Tongue (tissue), 2 donors: ENCODE data around the gene STXBP4. TPM values are rescaled to one million over a fixed set of nuclear protein-coding genes. Genes with fewer than 3 reads are reported as not detected.

Source experiments
- DNase-seq: peaks from one replicate; pipeline ENCODE4 v3.0.0-alpha.2; 2015
- total RNA-seq: library from RNA; depleted of rRNA; stranded (reverse); fragments of >200 nt; gene quantifications from one replicate; pipeline ENCODE4 v1.2.3, GENCODE V29; 2014

The STXBP4 gene, protein sequence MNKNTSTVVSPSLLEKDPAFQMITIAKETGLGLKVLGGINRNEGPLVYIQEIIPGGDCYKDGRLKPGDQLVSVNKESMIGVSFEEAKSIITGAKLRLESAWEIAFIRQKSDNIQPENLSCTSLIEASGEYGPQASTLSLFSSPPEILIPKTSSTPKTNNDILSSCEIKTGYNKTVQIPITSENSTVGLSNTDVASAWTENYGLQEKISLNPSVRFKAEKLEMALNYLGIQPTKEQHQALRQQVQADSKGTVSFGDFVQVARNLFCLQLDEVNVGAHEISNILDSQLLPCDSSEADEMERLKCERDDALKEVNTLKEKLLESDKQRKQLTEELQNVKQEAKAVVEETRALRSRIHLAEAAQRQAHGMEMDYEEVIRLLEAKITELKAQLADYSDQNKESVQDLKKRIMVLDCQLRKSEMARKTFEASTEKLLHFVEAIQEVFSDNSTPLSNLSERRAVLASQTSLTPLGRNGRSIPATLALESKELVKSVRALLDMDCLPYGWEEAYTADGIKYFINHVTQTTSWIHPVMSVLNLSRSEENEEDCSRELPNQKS
- 28.4 TPM for total RNA-seq

DNA sequence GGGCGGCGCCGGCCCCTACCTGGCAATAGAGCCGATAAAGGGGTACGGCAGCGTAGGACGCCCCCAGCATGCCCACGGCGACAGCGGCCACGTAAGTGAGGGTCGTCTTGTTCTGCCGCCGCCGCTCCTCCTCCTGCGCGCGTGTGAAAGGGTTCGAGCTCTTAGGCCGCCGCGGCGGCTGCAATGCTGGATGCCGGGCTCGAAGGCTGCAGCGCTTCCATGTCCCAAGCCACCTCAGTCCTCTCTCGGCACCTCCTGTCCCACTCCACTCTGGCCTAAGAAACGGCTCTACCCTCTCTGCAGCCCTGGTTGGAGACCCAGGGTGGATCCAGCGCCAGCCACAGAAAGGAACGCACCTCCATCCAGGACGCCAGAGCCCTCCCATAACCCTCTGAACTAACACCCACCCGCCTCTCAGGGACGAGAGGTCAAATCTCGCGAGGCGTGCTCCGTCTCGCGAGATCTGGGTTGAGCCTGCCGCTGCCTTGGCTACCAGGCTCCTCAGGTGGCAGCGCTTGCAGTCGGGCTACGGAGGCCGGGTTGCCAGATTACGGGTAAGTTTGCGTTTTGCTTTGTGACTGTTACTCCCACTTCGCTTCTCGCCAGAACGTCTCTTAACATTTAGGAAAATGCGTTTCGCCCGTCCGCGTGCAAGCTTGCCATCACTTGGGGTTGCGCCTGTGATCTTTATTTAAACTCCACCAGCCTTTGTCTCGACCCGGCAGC is at the start of gene STXBP4, which contains the start of gene COX11:
Gene STXBP4 (plus strand): TSS at position 504 of the 726 bp plus-strand sequence. CDS start 17,455 bp downstream, outside the sequence.
Gene COX11 (minus strand): TSS at position 393 of the 726 bp plus-strand sequence. CDS start 8 bp downstream, at position 385.
- DNase-seq = peak; percentile 98

DNA sequence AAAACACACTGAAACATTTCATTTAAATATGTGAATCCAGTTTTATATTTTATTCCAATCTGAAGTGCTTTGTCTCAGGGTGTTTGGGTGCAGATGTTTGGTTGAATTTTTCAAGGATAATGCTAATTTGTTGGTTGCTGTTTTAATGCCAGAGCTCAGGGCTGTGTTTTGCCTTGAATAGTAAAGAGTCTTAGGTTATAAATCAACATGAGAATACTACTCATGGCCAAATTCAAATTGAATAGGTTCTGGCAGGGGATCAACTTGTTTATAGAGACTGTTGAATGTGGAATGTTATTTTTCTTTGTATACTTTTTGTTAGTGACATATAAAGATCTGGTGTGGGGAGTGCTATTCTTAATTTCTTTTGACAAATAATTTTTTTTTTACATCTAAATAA is 49.1 kb upstream of the STXBP4 start:
- no peak for DNase-seq

DNA sequence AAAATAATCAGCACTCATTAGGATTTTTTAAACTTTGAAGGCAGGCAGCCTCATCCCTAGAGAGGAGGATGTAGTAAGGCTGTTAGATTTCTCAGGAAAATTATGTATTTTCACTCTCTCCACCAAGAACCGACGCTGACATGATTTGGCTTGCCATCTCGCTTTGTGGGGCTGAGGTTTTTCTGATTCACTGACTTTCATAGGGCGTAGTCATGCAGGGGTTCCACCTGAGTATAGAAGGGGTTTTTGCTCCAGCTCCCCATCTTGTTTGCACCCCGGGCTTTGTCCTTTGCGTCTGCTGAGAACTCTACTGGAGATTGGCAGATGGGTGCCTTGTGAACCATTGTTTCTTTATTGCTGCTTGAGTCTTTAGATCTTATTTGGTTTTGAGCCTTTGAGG is 47.7 kb upstream of the STXBP4 start:
- no peak for DNase-seq

DNA sequence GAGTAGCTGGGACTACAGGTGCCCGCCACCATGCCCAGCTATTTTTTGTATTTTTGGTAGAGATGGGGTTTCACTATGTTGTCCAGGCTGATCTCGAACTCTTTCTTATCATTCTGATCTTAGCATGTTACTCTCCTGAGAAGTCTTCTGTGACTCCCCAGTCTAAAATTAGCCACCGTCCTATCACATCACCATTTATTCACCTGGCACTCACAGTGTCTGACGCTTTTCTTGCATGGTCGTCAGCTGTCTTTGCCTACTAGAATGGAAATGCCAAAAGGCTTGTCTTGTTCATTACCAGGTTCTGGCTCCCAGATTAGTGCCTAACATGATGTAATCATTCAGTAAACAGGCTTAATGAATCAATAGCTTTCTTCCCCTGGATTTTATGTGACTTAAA is 44.2 kb upstream of the STXBP4 start:
- no peak for DNase-seq

DNA sequence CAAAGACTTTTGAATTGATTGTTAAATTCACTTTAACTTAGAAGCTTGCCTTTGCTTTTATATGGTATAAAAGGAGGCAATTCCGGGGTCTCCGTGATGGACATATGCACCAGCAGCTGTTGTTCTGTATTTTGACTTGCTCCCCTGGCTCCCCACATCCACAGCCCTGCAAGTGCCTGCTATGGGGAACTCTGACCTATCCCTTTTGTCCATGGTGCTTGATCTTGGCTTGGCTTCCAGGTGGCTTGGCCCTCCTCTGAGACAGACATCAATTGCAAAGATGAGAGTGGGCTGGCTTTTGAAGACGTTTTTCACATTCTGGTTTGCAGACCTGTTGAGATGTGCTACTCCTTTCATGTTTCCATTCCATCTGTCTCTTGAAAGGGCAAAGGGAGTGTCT is 41.0 kb upstream of the STXBP4 start:
- DNase-seq = no peak

DNA sequence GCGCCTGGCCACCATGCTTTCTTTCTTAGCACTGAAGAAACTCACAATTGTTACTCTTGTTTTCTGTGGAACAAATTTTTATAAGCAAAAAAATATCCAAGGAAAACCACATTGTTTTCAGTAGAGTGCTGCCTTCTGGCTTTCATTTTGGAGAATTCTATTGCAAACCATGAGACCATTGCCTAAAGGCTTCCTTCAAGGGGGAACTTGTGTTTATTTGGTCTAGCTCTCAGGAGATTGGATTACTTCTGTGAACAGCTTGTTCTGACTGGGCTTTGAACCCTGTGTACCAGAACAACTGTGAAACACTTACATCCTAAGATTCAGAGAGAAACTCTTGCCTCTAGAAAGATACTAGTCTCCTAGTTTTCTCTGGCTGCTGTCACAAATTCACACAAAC is 35.9 kb upstream of the STXBP4 start:
- DNase-seq = no peak

DNA sequence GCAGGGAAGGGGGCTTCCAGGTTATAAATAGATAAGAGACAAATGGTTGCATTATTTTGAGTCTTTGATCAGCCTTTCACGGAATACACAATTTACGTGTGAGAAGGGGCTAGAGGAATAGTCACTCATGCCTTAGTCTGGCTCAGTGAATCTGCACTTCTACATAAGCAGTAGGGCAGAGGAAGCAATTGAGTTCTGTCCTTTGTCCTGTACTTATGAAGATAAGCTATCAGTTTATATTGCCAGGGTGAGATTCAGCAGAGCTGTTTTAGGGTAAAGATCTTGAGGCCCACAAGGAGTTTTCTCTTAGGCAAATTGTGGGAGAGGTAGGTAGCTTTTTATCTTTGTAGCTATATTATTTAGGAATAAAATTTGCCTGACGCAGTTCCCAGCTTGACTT is 34.6 kb upstream of the STXBP4 start:
- no peak for DNase-seq

DNA sequence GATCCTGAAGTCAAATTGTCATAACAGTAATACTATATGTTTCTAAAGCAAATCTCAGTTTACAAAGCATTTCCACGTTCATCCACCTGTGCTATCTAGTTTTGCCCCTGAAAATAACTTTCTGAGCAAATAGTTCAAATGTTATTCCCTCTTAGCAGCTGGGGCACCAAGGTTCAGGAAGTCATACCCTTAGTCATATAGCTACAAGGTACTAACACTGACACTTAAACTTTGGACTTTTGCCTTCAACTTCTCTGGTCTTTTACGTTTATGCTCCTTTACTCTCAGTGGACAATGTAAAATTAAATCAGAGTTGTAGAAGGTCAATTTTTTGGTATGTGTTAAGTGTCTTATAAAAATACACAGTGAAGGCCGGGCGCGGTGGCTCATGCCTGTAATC is 33.1 kb upstream of the STXBP4 start:
- no peak for DNase-seq

DNA sequence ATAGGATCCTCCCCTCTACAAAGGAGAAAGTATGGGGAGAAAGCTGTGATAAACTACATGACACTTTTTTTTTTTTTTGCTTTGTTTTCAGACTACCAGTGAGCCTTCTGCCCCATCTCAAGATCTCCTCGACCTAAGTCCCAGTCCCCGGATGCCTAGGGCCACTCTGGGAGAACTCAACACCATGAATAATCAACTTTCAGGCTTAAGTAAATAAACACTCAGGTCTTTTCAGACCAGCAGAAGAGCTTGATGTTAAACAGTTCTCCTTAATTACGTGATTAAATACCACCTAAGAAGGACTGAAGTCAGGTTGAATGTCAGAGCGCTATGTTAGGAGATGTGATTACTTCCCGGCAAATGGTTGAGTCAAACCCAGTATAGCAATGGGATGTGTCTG is 31.5 kb upstream of the STXBP4 start:
- no peak for DNase-seq

DNA sequence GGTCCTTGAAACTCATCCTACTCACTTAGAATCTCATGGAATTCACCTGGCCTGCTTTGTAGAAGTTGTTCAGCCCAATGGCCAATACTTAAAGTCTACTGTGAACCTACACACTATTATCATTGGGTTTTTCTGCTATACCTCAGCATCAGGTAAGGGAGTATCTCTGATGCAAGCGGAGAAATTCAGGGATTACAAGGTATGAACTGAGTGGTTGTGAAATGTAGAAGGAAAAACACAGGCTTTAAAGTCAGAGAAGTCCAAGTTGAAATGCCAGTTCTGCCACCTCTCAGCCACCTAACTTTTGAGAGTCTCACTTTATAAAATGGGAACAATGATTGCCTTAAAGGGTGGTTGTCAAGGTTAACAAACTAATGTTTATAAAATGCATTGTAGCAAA is 31.1 kb upstream of the STXBP4 start:
- DNase-seq = no peak

DNA sequence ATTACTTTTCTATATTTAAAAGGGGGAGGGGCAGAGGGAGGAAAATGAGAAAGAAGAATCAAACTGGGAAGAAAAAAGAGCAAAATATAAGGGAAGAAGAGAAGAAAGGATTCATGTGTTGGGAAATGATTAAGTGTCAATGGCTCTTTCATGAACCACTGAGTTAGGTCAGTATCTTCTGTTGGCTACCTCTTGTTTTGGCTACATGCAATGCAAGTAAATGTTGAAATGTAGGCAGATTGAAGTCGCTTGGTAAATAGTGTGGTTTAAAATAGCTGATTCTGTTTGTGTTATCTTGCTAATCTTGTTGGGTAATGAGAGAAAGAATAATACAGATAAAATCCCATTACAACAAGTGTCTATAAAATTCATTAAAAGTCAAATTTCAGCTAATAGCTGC is 27.3 kb upstream of the STXBP4 start:
- no peak for DNase-seq

DNA sequence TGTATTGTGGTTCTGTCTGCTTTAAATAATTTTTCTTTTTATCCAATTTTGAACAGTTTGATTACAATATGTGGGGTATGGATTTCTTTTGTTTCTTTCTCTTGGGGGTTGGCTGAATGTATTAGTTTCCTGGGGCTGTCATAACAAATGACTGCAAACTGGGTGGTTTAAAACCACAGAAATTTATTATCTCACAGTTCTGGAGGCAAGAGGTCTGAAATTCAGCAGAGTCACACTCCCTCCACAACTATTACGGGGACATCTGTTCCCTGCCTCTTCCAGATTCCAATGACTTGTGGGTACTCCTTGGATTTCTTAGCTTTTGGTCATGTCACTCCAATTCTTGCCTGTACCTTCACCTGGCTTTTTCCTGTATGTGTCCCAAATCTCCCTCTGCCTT is 23.8 kb upstream of the STXBP4 start:
- DNase-seq = no peak

DNA sequence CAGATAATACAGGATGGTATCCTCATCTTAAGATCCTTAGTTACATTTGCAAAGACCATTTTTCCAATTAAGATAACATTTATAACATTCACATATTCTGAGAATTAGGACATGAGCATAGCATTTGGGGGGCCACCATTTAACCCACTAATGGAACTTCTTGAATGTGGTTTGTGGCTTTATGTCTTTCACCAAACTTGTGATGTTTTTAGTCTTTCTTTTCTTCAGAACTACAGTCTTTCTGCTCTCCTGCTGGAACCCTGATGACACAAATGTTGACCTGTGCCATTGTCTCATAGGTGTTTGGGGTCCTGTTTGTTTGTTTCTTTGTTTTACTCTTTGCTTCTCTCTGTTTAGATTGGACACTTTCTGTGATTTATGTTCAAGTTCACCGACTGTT is 23.3 kb upstream of the STXBP4 start:
- DNase-seq = no peak

DNA sequence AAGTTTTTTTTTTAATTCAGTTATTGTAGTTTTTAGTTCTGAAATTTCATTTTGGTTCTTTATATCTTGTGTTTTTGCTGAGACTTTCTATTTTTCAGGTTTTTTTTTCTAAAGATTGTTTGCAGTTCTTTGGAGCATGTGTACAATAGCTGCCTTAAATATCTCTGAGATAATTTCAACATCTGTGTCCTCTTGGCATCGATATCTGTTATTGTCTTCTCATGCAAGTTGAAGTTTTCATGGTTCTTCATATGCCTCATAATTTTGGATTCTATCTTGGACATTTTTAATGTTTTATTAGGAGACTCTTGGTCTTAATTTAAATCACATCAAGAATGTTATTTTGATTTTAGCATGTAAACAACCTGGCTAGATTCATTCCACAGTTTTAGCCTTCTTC is 22.9 kb upstream of the STXBP4 start:
- DNase-seq = no peak

DNA sequence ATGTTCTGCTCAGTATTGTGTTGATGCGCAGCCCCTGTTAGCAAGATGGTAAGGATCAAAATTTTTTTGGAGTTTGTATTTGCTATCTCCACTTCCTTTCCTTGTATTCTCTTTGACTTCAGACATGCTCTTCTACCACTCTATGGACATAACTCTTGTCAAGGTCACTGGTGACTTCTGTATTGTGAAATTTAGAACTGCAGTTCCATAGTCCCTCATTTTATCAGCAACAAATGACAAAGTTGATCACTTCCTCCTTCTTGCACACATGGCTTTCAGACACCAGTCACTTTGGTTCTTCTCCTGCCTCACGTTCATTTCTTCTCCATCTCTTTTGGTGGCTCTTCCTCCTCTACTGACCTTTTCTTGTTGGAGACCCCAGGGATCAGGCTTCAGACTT is 21.2 kb upstream of the STXBP4 start:
- no peak for DNase-seq

DNA sequence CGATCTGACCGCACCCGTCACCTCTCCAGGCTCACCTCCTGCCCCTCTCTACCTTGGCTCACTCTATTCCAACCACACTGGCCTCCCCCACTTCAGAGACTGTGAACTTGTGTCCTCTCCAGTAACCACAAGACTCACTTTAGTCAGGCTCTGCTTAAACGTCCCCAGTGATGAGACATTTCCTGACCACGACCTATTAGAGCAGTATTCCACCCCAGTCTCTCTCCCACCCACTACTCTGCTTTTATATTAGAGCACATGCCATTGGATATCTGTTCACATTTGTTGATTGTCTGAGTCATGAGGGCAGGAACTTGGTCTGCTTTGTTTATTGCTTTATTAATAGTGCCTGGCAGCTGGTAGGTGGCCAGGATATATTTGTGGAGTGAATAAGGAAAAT is 20.2 kb upstream of the STXBP4 start:
- no peak for DNase-seq

DNA sequence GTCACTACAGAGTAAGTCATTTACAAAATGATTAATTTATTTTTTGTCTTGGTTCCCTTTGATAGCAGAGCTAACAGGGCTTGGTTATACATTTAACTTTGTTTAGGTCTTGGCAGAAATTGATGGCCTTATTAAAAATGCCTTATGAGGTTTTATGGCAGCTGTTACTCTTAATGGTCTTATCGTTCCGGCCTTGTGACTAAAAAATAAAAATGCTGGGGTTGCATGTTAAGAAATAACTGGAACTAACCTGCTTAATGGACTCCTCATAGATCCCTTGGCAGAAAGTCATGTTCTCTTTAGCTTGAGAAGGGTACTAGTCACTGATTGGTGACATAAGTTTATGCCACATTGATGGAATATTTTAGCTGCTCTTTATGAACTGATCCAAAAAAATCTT is 18.4 kb upstream of the STXBP4 start:
- DNase-seq = peak; percentile 23

DNA sequence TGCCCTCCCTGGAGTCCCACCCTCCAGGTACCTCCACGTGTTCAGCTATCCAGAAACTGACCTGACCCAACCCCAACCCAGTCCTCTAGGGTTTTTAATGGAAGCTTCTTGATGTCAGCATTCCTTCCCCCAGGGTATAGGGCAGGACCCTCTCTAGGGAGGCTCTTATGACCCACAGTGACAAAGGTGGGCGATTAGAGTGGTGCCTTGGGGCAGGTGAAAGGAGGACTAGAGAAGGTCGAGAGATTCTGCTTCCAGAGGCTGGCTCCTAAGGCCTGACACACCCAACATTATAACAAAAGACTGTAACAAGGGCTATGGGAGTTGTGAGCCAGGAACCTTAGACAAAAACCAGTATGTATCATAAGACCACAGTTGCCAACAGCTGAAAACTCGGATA is 17.3 kb upstream of the STXBP4 start:
- no peak for DNase-seq

DNA sequence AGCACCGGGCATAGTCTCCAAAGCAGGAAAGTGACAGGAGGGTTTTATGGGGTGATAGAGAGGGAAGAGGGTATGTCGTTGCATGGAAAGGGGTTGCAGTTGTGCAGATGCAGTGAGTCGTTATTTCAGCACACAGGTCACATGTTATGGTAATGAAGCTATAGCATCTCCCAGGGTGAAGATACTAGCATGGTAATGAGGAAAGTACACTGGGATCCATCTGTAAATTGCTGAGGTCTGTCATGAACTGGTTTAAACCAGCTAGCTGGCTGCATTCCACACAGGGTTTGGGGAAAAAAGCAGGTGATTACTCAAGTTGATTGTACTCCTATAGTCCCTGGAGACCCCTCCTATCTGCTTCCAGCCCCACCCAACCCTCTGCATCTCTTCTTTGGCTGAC is 11.8 kb upstream of the STXBP4 start:
- DNase-seq = peak; percentile 9

DNA sequence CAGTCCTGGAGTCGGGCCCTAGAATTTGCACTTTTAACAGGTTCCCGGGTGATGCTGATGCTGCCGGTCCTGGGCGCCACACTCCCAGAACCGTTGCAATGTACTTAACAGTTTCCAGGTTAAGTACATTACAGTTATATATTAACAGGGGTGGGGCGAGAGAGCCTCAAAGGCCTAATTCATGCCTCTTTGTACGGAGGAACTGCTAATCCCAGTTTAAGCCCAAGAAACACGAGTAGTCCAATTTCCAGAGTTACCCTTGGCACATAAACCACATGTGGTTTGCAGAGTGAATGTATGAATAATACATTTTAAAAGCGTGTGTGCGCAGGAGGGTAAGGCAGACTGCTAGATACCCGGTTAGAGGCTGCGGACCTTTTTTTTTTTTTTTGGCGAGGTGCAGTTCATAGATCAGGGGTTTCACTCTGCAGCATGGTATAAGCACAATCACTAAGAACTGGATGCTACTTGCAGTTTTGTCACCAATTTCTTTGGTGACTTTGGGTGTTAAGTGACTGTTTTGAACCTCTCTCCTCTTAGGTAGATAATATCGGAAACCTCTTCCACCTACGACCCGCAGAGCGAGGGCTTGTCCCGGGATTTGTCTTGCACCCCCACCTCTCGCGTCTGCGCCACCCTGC is 824 bp upstream of the STXBP4 start:
- DNase-seq = peak; percentile 43

DNA sequence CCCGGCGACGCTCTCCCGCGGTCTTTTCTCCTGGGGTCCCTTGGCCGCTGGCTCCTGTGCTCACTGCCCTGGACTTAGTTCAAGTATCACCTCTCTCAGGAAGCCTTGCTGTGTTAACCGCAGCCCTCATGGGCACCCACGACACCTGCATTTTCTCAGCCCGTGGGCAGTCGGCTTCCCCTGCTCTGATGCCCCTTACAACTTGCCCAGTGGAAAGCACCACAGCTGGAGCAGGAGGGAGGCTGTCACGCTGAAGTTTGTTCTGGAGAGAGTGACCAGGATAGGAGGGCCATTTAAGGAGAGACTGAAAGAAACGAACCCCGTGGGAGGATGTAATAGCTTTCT is 395 bp downstream of the STXBP4 start:
- DNase-seq = no peak

DNA sequence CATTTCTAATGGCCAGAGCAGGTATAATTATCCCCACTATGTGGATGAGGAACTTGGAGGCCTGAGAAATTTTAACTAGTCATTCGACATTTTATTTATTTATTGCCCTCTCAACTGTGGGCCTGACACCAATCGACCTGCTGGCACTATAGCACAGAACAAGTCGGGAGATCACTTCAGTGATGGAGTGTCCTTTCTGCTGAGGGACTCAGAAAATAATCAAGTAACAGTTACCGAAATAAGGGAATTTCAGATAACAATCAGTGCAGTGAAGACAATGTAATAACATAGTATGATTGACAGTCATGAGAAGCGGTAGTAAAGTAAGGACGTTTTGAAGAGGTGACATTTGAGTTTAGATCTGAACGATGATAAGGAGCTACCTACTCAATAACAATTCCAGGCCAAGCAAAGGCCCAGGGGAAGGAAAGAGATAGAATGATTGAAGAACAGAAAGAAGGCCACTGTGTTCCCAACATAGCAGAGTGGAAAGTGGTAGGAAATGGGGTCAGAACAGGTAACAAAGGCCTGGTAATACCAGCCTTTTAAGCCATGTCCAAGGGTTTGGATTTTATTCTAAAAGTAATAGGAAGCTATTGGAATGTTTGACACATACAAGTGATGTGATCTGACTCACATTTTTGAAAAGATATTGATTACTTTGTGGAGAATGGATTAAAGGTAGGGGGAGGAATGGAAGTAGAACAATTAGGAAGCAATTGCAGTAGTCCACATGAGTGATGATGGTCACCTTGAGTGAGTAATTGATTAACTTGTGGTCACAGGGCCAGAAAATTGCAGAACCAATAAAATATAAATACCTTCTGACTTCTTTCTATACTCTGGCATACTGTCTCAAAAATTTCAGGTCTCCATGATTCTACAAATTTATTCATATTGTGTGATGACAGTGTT is 1.4 kb downstream of the STXBP4 start:
- DNase-seq = no peak
